ENCODE data around the gene KRTAP21-3. TPM values are rescaled to one million over a fixed set of nuclear protein-coding genes. Genes with fewer than 3 reads are reported as not detected.

Gene KRTAP21-3
- total RNA-seq, 1 donor from 2014 or later = not detected

- no peak overlapping the region for H3K4me3 ChIP-seq (ENCODE audit: low read depth, low read length)
- no peak for TF ChIP-seq CTCF (IDR thresholded peaks at IDR 0.05; ENCODE audit: insufficient read depth, low read length, poor library complexity, severe bottlenecking)
- no peaks in the 10 kb centered on the region for H3K27me3 ChIP-seq (ENCODE audit: control insufficient read depth, insufficient read depth, low read length)
- H3K36me3 ChIP-seq (ENCODE audit: control insufficient read depth, insufficient read depth, low read length) = no peaks in the 10 kb centered on the region
- no peak for DNase-seq (ENCODE audit: low read depth)
Measured at GRCh38 chr21:30733026-30733425, 14.4 kb upstream of the KRTAP21-3 start.

- no peak for TF ChIP-seq CTCF (IDR thresholded peaks at IDR 0.05; ENCODE audit: insufficient read depth, low read length, poor library complexity, severe bottlenecking)
- Histone ChIP-seq H3K4me3 (ENCODE audit: low read depth, low read length) (no peak overlapping the region), H3K27me3 (ENCODE audit: control insufficient read depth, insufficient read depth, low read length) (no peaks in the 10 kb centered on the region), H3K36me3 (ENCODE audit: control insufficient read depth, insufficient read depth, low read length) (no peaks in the 10 kb centered on the region)
- no peak for DNase-seq (ENCODE audit: low read depth)
Measured at GRCh38 chr21:30726726-30727125, 8.1 kb upstream of the KRTAP21-3 start.

GRCh38 chr21:30719401-30719800 lies 824 bp upstream of the KRTAP21-3 start:
- no peak for TF ChIP-seq CTCF (IDR thresholded peaks at IDR 0.05; ENCODE audit: insufficient read depth, low read length, poor library complexity, severe bottlenecking)
- H3K27me3 ChIP-seq (ENCODE audit: control insufficient read depth, insufficient read depth, low read length) = no peaks in the 10 kb centered on the region
- H3K36me3 ChIP-seq (ENCODE audit: control insufficient read depth, insufficient read depth, low read length) = no peaks in the 10 kb centered on the region
- H3K4me3 ChIP-seq (ENCODE audit: low read depth, low read length) = no peak overlapping the region
- no peak for DNase-seq (ENCODE audit: low read depth)

- Histone ChIP-seq H3K36me3 (ENCODE audit: control insufficient read depth, insufficient read depth, low read length) (no peaks in the 10 kb centered on the region), H3K27me3 (ENCODE audit: control insufficient read depth, insufficient read depth, low read length) (no peaks in the 10 kb centered on the region), H3K4me3 (ENCODE audit: low read depth, low read length) (no peak overlapping the region)
- TF ChIP-seq CTCF (IDR thresholded peaks at IDR 0.05; ENCODE audit: insufficient read depth, low read length, poor library complexity, severe bottlenecking) = no peak
- no peak for DNase-seq (ENCODE audit: low read depth)
Measured at GRCh38 chr21:30717105-30717504, 1.5 kb downstream of the KRTAP21-3 start.

GRCh38 chr21:30714946-30715345 lies 3.6 kb downstream of the KRTAP21-3 start:
- TF ChIP-seq CTCF (IDR thresholded peaks at IDR 0.05; ENCODE audit: insufficient read depth, low read length, poor library complexity, severe bottlenecking) = no peak
- Histone ChIP-seq H3K27me3 (ENCODE audit: control insufficient read depth, insufficient read depth, low read length) (no peaks in the 10 kb centered on the region), H3K4me3 (ENCODE audit: low read depth, low read length) (no peak overlapping the region), H3K36me3 (ENCODE audit: control insufficient read depth, insufficient read depth, low read length) (no peaks in the 10 kb centered on the region)
- no peak for DNase-seq (ENCODE audit: low read depth)

GRCh38 chr21:30714456-30714855 lies 4.1 kb downstream of the KRTAP21-3 start:
- no peak overlapping the region for H3K4me3 ChIP-seq (ENCODE audit: low read depth, low read length)
- H3K27me3 ChIP-seq (ENCODE audit: control insufficient read depth, insufficient read depth, low read length) = no peaks in the 10 kb centered on the region
- TF ChIP-seq CTCF (IDR thresholded peaks at IDR 0.05; ENCODE audit: insufficient read depth, low read length, poor library complexity, severe bottlenecking) = no peak
- H3K36me3 ChIP-seq (ENCODE audit: control insufficient read depth, insufficient read depth, low read length) = no peaks in the 10 kb centered on the region
- DNase-seq (ENCODE audit: low read depth) = no peak

Measured in kidney epithelial cell (primary cell).